Peyer's patch (tissue), 4 donors: Measurements from ENCODE around the gene PSMD4. TPM values are rescaled to one million over a fixed set of nuclear protein-coding genes. Genes with fewer than 3 reads are reported as not detected.
A peak's percentile ranks its signal among the peaks of the same experiment; 100 is the strongest.

Experiments used
- DNase-seq, 3 donors: peaks; one replicate each; pipeline ENCODE4 v3.0.0-alpha.2; 2017 to 2019
- H3K27ac ChIP-seq, 4 donors: fragments of 200-600 bp; sonication (generic); one replicate each; pipeline ENCODE4 v1.5.1; 2016 to 2019
- H3K27me3 ChIP-seq, 2 donors: fragments of 200-600 bp; sonication (generic); one replicate each; pipeline ENCODE4 v1.5.1; 2019
- H3K36me3 ChIP-seq, 3 donors: fragments of 200-600 bp; sonication (generic); one replicate each; pipeline ENCODE4 v1.5.1; 2016 to 2019
- H3K4me1 ChIP-seq, 4 donors: fragments of 200-600 bp; sonication (generic); one replicate each; pipeline ENCODE4 v1.5.1; 2016 to 2019
- H3K4me3 ChIP-seq, 4 donors: fragments of 200-600 bp; sonication (generic); 1 replicate in 3 of 4; 2 replicates in 1 of 4; pipeline ENCODE4 v1.5.1; 2016 to 2019; ENCODE audit warnings: mild to moderate bottlenecking in 1 of 4
- H3K9me3 ChIP-seq, 4 donors: fragments of 200-600 bp; sonication (generic); one replicate each; pipeline ENCODE4 v1.5.1; 2016 to 2019; ENCODE audit warnings: mild to moderate bottlenecking in 1 of 4
- POLR2A ChIP-seq, 2 donors: fragments of 450-650 bp; IDR thresholded peaks; one replicate each; pipeline ENCODE4 v1.5.1; 2017; ENCODE audit warnings: antibody characterized with exemption in 2 of 2, mild to moderate bottlenecking in 2 of 2, moderate library complexity in 2 of 2
- total RNA-seq, 4 donors: library from RNA; depleted of rRNA; stranded (reverse); fragments of >200 nt; gene quantifications; one replicate each; pipeline ENCODE4 v1.1.0, GENCODE V29; 2016
- TF ChIP-seq, protein P1 (sequence below), 6 experiments: fragments of 450-650 bp in 4 of 6; fragments of 200-600 bp in 2 of 6; sonication (generic) in 1 of 6; IDR thresholded peaks; one replicate each; pipeline ENCODE4 v1.5.1; 2017 to 2019; ENCODE audit warnings: antibody characterized with exemption in 6 of 6, mild to moderate bottlenecking in 3 of 6, moderate library complexity in 1 of 6

The PSMD4 gene
- total RNA-seq, 4 donors from 2014 or later, result 84.6 to 153 (median 103) TPM

DNA sequence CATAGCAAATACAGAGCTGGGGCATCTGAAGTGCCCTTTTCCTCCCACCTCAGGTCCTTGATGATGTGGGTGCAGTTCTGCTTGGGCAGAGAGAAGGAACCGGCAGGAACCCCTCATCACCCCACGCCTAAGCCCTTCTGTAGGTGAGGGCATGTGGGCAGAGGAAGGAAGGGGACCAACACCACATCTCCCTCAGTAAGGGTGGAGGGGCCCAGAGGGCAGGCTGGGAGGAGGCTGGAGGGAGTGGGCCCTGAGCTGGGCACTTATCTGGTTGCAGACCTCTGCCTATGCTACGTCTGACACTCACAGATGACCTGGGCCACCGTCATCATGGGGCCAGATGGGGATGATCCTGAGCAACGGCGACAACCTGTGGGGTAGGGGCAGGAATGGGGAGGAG is 38.6 kb downstream of the PSMD4 start:
- TF ChIP-seq POLR2A (IDR thresholded peaks at IDR 0.05), result no peak
- TF ChIP-seq, protein P1, sequence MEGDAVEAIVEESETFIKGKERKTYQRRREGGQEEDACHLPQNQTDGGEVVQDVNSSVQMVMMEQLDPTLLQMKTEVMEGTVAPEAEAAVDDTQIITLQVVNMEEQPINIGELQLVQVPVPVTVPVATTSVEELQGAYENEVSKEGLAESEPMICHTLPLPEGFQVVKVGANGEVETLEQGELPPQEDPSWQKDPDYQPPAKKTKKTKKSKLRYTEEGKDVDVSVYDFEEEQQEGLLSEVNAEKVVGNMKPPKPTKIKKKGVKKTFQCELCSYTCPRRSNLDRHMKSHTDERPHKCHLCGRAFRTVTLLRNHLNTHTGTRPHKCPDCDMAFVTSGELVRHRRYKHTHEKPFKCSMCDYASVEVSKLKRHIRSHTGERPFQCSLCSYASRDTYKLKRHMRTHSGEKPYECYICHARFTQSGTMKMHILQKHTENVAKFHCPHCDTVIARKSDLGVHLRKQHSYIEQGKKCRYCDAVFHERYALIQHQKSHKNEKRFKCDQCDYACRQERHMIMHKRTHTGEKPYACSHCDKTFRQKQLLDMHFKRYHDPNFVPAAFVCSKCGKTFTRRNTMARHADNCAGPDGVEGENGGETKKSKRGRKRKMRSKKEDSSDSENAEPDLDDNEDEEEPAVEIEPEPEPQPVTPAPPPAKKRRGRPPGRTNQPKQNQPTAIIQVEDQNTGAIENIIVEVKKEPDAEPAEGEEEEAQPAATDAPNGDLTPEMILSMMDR (IDR thresholded peaks at IDR 0.05), result no peak
- Histone ChIP-seq H3K4me3 (no peak overlapping the region), H3K4me1 (no peaks in the 10 kb centered on the region), H3K27ac (no peak overlapping the region), H3K27me3 (no peaks in the 10 kb centered on the region), H3K36me3 (peaks cover 0 to 99% (median 0%) of the 10 kb centered on the region in 3 donors), H3K9me3 (no peaks in the 10 kb centered on the region)
- no peak for DNase-seq

GRCh38 chr1:151294742-151295462 is 40.4 kb downstream of the PSMD4 start:
- no peak for DNase-seq
- H3K27me3 ChIP-seq, result no peaks in the 10 kb centered on the region
- TF ChIP-seq, protein P1 (IDR thresholded peaks at IDR 0.05), result no peak
- TF ChIP-seq POLR2A (IDR thresholded peaks at IDR 0.05), result no peak
- H3K9me3 ChIP-seq, result no peaks in the 10 kb centered on the region
- H3K36me3 ChIP-seq, result peaks cover 0 to 99% (median 0%) of the 10 kb centered on the region in 3 donors
- no peak overlapping the region for H3K27ac ChIP-seq
- H3K4me3 ChIP-seq, result no peak overlapping the region
- H3K4me1 ChIP-seq, result no peaks in the 10 kb centered on the region

- Histone ChIP-seq H3K9me3 (no peaks in the 10 kb centered on the region), H3K27ac (peak overlapping the region; percentile 39 to 92 (median 62)), H3K4me3 (no peak overlapping the region), H3K36me3 (peaks cover 0 to 70% (median 0%) of the 10 kb centered on the region in 3 donors), H3K27me3 (no peaks in the 10 kb centered on the region), H3K4me1 (peaks cover 0 to 42% (median 3%) of the 10 kb centered on the region in 4 donors)
- no peak for DNase-seq
- TF ChIP-seq, protein P1 (IDR thresholded peaks at IDR 0.05), result no peak
- no peak for TF ChIP-seq POLR2A (IDR thresholded peaks at IDR 0.05)
Measured at GRCh38 chr1:151309811-151310323, 55.3 kb downstream of the PSMD4 start.

DNA sequence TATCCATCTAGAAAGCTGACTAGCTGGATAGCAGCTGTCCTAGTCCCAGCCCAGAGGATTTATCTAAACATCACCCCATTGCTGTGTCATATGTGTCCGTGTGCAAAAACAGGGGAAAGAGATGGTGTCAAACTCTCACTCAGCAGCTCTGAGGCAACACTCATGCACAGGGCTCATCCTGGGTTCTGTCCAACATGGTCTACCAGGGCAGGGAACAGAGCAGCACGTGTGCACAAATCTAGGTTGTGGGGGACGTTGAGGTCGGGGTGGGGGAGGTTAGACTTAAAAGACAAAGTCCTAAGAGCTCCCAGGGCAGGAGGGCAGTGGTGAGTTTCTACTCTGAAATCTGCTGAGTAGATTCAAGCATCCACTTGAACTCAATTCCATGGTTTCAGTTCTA is 56.5 kb downstream of the PSMD4 start:
- H3K9me3 ChIP-seq, result no peaks in the 10 kb centered on the region
- H3K4me1 ChIP-seq, result peaks cover 0 to 42% (median 3%) of the 10 kb centered on the region in 4 donors
- H3K27ac ChIP-seq, result peak overlapping the region; percentile 17 to 92 (median 62)
- no peaks in the 10 kb centered on the region for H3K27me3 ChIP-seq
- H3K36me3 ChIP-seq, result peaks cover 0 to 70% (median 0%) of the 10 kb centered on the region in 3 donors
- no peak for TF ChIP-seq POLR2A (IDR thresholded peaks at IDR 0.05)
- TF ChIP-seq, protein P1 (IDR thresholded peaks at IDR 0.05), result no peak
- no peak for DNase-seq
- H3K4me3 ChIP-seq, result no peak overlapping the region

GRCh38 chr1:151311589-151312331 is 57.2 kb downstream of the PSMD4 start:
- H3K27ac ChIP-seq, result peak overlapping the region; percentile 17 to 92 (median 82)
- peaks cover 0 to 42% (median 3%) of the 10 kb centered on the region in 4 donors for H3K4me1 ChIP-seq
- peak; percentile 22 to 91 (median 63) for DNase-seq
- H3K27me3 ChIP-seq, result no peaks in the 10 kb centered on the region
- no peak overlapping the region for H3K4me3 ChIP-seq
- no peak for TF ChIP-seq POLR2A (IDR thresholded peaks at IDR 0.05)
- TF ChIP-seq, protein P1 (IDR thresholded peaks at IDR 0.05), result no peak
- peaks cover 0 to 70% (median 0%) of the 10 kb centered on the region in 3 donors for H3K36me3 ChIP-seq
- H3K9me3 ChIP-seq, result no peaks in the 10 kb centered on the region
